Activated T-helper 1 cell treated with anti-CD3 and anti-CD28 coated beads, Interleukin-12 subunit alpha, Interleukin-12 subunit beta, Interleukin-2, Interleukin-4 antibody, amounts not matched to agents 30 ng/mL and 10 ng/mL and 1 ng/mL, durations not matched to agents 14 hours and 24 hours and 36 hours (primary cell): ENCODE measurements around the gene ETS1. TPM values are rescaled to one million over a fixed set of nuclear protein-coding genes. Genes with fewer than 3 reads are reported as not detected.
A peak's percentile ranks its signal among the peaks of the same experiment; 100 is the strongest.

Experiments
- DNase-seq: peaks from one replicate; pipeline ENCODE4 v3.0.0; 2021; ENCODE audit warnings: low spot score
- H3K27ac Mint-ChIP-seq: one replicate; pipeline ENCODE4 v1.8.0; 2021; ENCODE audit warnings: mild to moderate bottlenecking, mixed read lengths
- H3K27me3 Mint-ChIP-seq: one replicate; pipeline ENCODE4 v1.8.0; 2022; ENCODE audit warnings: mild to moderate bottlenecking, moderate library complexity, mixed read lengths; ENCODE audit not compliant: insufficient read depth
- H3K36me3 Mint-ChIP-seq: one replicate; pipeline ENCODE4 v1.8.0; 2021; ENCODE audit warnings: low read depth, mixed read lengths
- H3K4me1 Mint-ChIP-seq: one replicate; pipeline ENCODE4 v1.8.0; 2021; ENCODE audit warnings: low read depth, mixed read lengths
- H3K4me3 Mint-ChIP-seq: one replicate; pipeline ENCODE4 v1.8.0; 2021; ENCODE audit warnings: mild to moderate bottlenecking, moderate library complexity, mixed read lengths
- H3K9me3 Mint-ChIP-seq: one replicate; pipeline ENCODE4 v1.8.0; 2021; ENCODE audit warnings: mixed read lengths
- intact Hi-C: fragments of 100-400 bp; cut with micrococcal nuclease; formaldehyde crosslinking; loops from one replicate; pipeline ENCODE4 v1.15.1; 2024
- total RNA-seq: library from RNA; stranded (reverse); gene quantifications from 2 replicates; pipeline ENCODE4 v1.2.3, GENCODE V29; 2022

The ETS1 gene
- total RNA-seq, 1 donor from 2014 or later, result 609 TPM

- intact Hi-C loops, result no loop called here
- Mint-ChIP-seq H3K36me3 (no peaks in the 10 kb centered on the region), H3K4me1 (peaks cover 32% of the 10 kb centered on the region), H3K9me3 (no peaks in the 10 kb centered on the region), H3K27me3 (peaks cover 2% of the 10 kb centered on the region), H3K4me3 (no peak overlapping the region), H3K27ac (no peak overlapping the region)
- no peak for DNase-seq
These were observed 55.3 kb downstream of the ETS1 start for GRCh38 chr11:128532016-128532571.

GRCh38 chr11:128531588-128531987 is 55.8 kb downstream of the ETS1 start:
- H3K9me3 Mint-ChIP-seq, result no peaks in the 10 kb centered on the region
- no peak for DNase-seq
- H3K27ac Mint-ChIP-seq, result no peak overlapping the region
- peaks cover 2% of the 10 kb centered on the region for H3K27me3 Mint-ChIP-seq
- no peaks in the 10 kb centered on the region for H3K36me3 Mint-ChIP-seq
- intact Hi-C loops, result no loop called here
- peaks cover 37% of the 10 kb centered on the region for H3K4me1 Mint-ChIP-seq
- no peak overlapping the region for H3K4me3 Mint-ChIP-seq

GRCh38 chr11:128530118-128531074 is 57.0 kb downstream of the ETS1 start:
- Mint-ChIP-seq H3K4me1 (peaks cover 49% of the 10 kb centered on the region), H3K36me3 (no peaks in the 10 kb centered on the region), H3K27ac (no peak overlapping the region), H3K27me3 (peaks cover 2% of the 10 kb centered on the region), H3K9me3 (no peaks in the 10 kb centered on the region), H3K4me3 (no peak overlapping the region)
- intact Hi-C loops, result no loop called here
- DNase-seq, result no peak

- H3K27me3 Mint-ChIP-seq, result peaks cover 2% of the 10 kb centered on the region
- DNase-seq, result no peak
- H3K27ac Mint-ChIP-seq, result peak overlapping the region; percentile 95
- intact Hi-C loops, result loop anchor here (5.0 kb wide), 1 partner anchor 919 kb away; no protein-coding TSS in a partner anchor
- no peaks in the 10 kb centered on the region for H3K9me3 Mint-ChIP-seq
- no peaks in the 10 kb centered on the region for H3K36me3 Mint-ChIP-seq
- peak overlapping the region; percentile 3 for H3K4me3 Mint-ChIP-seq
- H3K4me1 Mint-ChIP-seq, result peaks cover 69% of the 10 kb centered on the region
These were observed 59.1 kb downstream of the ETS1 start for GRCh38 chr11:128528294-128528693.

GRCh38 chr11:128527046-128527445 is 60.3 kb downstream of the ETS1 start:
- no peak for DNase-seq
- Mint-ChIP-seq H3K27me3 (peaks cover 2% of the 10 kb centered on the region), H3K27ac (peak overlapping the region; percentile 95), H3K36me3 (no peaks in the 10 kb centered on the region), H3K4me1 (peaks cover 75% of the 10 kb centered on the region), H3K9me3 (no peaks in the 10 kb centered on the region), H3K4me3 (peak overlapping the region; percentile 61)
- intact Hi-C loops, result loop anchor here (5.0 kb wide), 1 partner anchor 920 kb away; no protein-coding TSS in a partner anchor

GRCh38 chr11:128525411-128526243 is 61.7 kb downstream of the ETS1 start:
- Mint-ChIP-seq H3K4me1 (peaks cover 75% of the 10 kb centered on the region), H3K27me3 (peaks cover 2% of the 10 kb centered on the region), H3K27ac (peak overlapping the region; percentile 95), H3K4me3 (peak overlapping the region; percentile 61), H3K9me3 (no peaks in the 10 kb centered on the region), H3K36me3 (peaks cover 11% of the 10 kb centered on the region)
- no peak for DNase-seq
- intact Hi-C loops, result loop anchor here (1.0 to 5.0 kb wide), 9 partner anchors 26 to 922 kb away; no protein-coding TSS in a partner anchor

- H3K9me3 Mint-ChIP-seq, result no peaks in the 10 kb centered on the region
- H3K4me3 Mint-ChIP-seq, result peak overlapping the region; percentile 96
- no peak for DNase-seq
- peaks cover 65% of the 10 kb centered on the region for H3K4me1 Mint-ChIP-seq
- H3K27me3 Mint-ChIP-seq, result no peaks in the 10 kb centered on the region
- peak overlapping the region; percentile 95 for H3K27ac Mint-ChIP-seq
- H3K36me3 Mint-ChIP-seq, result peaks cover 22% of the 10 kb centered on the region
- intact Hi-C loops, result no loop called here
These were observed 63.2 kb downstream of the ETS1 start for GRCh38 chr11:128524172-128524571.

GRCh38 chr11:128523641-128524040 is 63.7 kb downstream of the ETS1 start:
- Mint-ChIP-seq H3K9me3 (no peaks in the 10 kb centered on the region), H3K27me3 (no peaks in the 10 kb centered on the region), H3K36me3 (peaks cover 27% of the 10 kb centered on the region), H3K4me3 (peak overlapping the region; percentile 96), H3K4me1 (peaks cover 65% of the 10 kb centered on the region), H3K27ac (peak overlapping the region; percentile 94)
- DNase-seq, result no peak
- intact Hi-C loops, result loop anchor here (2.0 kb wide), 2 partner anchors 291 to 307 kb away; no protein-coding TSS in a partner anchor

GRCh38 chr11:128522943-128523518 is 64.3 kb downstream of the ETS1 start:
- H3K9me3 Mint-ChIP-seq, result no peaks in the 10 kb centered on the region
- H3K27me3 Mint-ChIP-seq, result no peaks in the 10 kb centered on the region
- peak; percentile 60 for DNase-seq
- H3K36me3 Mint-ChIP-seq, result peaks cover 33% of the 10 kb centered on the region
- peaks cover 65% of the 10 kb centered on the region for H3K4me1 Mint-ChIP-seq
- H3K27ac Mint-ChIP-seq, result peak overlapping the region; percentile 94
- intact Hi-C loops, result loop anchor here (1.0 to 2.0 kb wide), 7 partner anchors 29 to 308 kb away; no protein-coding TSS in a partner anchor
- H3K4me3 Mint-ChIP-seq, result peak overlapping the region; percentile 96

- intact Hi-C loops, result loop anchor here (1.0 to 2.0 kb wide), 7 partner anchors 28 to 309 kb away; no protein-coding TSS in a partner anchor
- peak overlapping the region; percentile 98 for H3K27ac Mint-ChIP-seq
- peaks cover 65% of the 10 kb centered on the region for H3K4me1 Mint-ChIP-seq
- peaks cover 40% of the 10 kb centered on the region for H3K36me3 Mint-ChIP-seq
- peak; percentile 91 for DNase-seq
- peak overlapping the region; percentile 96 for H3K4me3 Mint-ChIP-seq
- no peaks in the 10 kb centered on the region for H3K27me3 Mint-ChIP-seq
- no peaks in the 10 kb centered on the region for H3K9me3 Mint-ChIP-seq
These were observed 65.1 kb downstream of the ETS1 start for GRCh38 chr11:128522055-128522942.

- H3K9me3 Mint-ChIP-seq, result no peaks in the 10 kb centered on the region
- peak overlapping the region; percentile 96 for H3K4me3 Mint-ChIP-seq
- H3K27me3 Mint-ChIP-seq, result no peaks in the 10 kb centered on the region
- H3K36me3 Mint-ChIP-seq, result peaks cover 46% of the 10 kb centered on the region
- H3K4me1 Mint-ChIP-seq, result peaks cover 65% of the 10 kb centered on the region
- H3K27ac Mint-ChIP-seq, result peak overlapping the region; percentile 98
- intact Hi-C loops, result loop anchor here (1.0 to 2.0 kb wide), 8 partner anchors 27 to 309 kb away; no protein-coding TSS in a partner anchor
- no peak for DNase-seq
These were observed 65.7 kb downstream of the ETS1 start for GRCh38 chr11:128521682-128522054.
